Liver (tissue), 3 donors: ENCODE results near the gene TMEM61.

Experiments
- ATF3 ChIP-seq: IDR thresholded peaks from 2 replicates; pipeline ENCODE4 v1.6.1; 2016; ENCODE audit warnings: antibody characterized with exemption
- CTCF ChIP-seq: fragments of 150-350 bp; IDR thresholded peaks from 2 replicates; pipeline ENCODE4 v1.5.1; 2017; ENCODE audit warnings: improper control_type of control experiment, low read depth, low read length; ENCODE audit not compliant: missing input control
- HNF4A ChIP-seq, 2 donors: conservative IDR thresholded peaks; 2 replicates each; pipeline ENCODE4 v1.6.1; 2016; ENCODE audit warnings: antibody characterized with exemption in 2 of 2, mild to moderate bottlenecking in 2 of 2
- NR2F2 ChIP-seq: IDR thresholded peaks from 2 replicates; pipeline ENCODE4 v1.6.1; 2016; ENCODE audit warnings: antibody characterized with exemption
- donor health status: healthy.
- donor health status: healthy.

- TF ChIP-seq NR2F2 (no peak), CTCF (no peak), HNF4A (conservative IDR thresholded peaks at IDR 0.05) (no peak), ATF3 (no peak)
These were observed 54.2 kb downstream of the TMEM61 start for GRCh38 chr1:55034476-55035133.
